Upper lobe of right lung (tissue), 1 donor: Measurements from ENCODE around the gene PPP4C. TPM values are rescaled to one million over a fixed set of nuclear protein-coding genes. Genes with fewer than 3 reads are reported as not detected.
A peak's percentile ranks its signal among the peaks of the same experiment; 100 is the strongest.

Experiments
- ATAC-seq: fragments of 200-7000 bp; cut with Tn5 transposase; one replicate; pipeline ENCODE4 v1.9.1; 2020; ENCODE audit warnings: mild to moderate bottlenecking, moderate library complexity
- DNase-seq: peaks from one replicate; pipeline ENCODE4 v3.0.0-alpha.2; 2020
- H3K27ac ChIP-seq: fragments of 200-600 bp; one replicate; pipeline ENCODE4 v1.8.0; 2022
- H3K27me3 ChIP-seq: fragments of 200-600 bp; one replicate; pipeline ENCODE4 v1.8.0; 2022; ENCODE audit warnings: mild to moderate bottlenecking
- H3K36me3 ChIP-seq: fragments of 200-600 bp; one replicate; pipeline ENCODE4 v1.8.0; 2022
- H3K4me1 ChIP-seq: fragments of 200-600 bp; one replicate; pipeline ENCODE4 v1.8.0; 2022
- H3K4me3 ChIP-seq: fragments of 200-600 bp; one replicate; pipeline ENCODE4 v1.8.0; 2022; ENCODE audit warnings: mild to moderate bottlenecking
- H3K9me3 ChIP-seq: fragments of 200-600 bp; one replicate; pipeline ENCODE4 v1.8.0; 2022
- intact Hi-C: fragments of 100-400 bp; cut with DNase I; formaldehyde crosslinking; loops from one replicate; pipeline ENCODE4 v1.11.0; 2022
- total RNA-seq: library from RNA; stranded (reverse); fragmentation: NEBNext Ultra II Directional; extraction: Animal tissue kit (Norgen Biotek cat#: 25700); gene quantifications from one replicate; pipeline ENCODE4 v1.2.1, GENCODE V29; 2021
- TF ChIP-seq, protein P1 (sequence below): fragments of 200-600 bp; IDR thresholded peaks from one replicate; pipeline ENCODE4 v1.8.0; 2022; ENCODE audit warnings: antibody characterized with exemption
- donor health status: DM: no; HTN: yes; CAD: no; lungs with severe emphysema.

PPP4C gene
- total RNA-seq, 1 donor from 2014 or later = 74.2 TPM

GRCh38 chr16:30086291-30087140 lies 10.7 kb downstream of the PPP4C start:
- no peak overlapping the region for H3K27ac ChIP-seq
- H3K4me1 ChIP-seq = peaks cover 11% of the 10 kb centered on the region
- ATAC-seq (no peak), DNase-seq (no peak)
- no peaks in the 10 kb centered on the region for H3K27me3 ChIP-seq
- peaks cover 40% of the 10 kb centered on the region for H3K36me3 ChIP-seq
- TF ChIP-seq, protein P1, sequence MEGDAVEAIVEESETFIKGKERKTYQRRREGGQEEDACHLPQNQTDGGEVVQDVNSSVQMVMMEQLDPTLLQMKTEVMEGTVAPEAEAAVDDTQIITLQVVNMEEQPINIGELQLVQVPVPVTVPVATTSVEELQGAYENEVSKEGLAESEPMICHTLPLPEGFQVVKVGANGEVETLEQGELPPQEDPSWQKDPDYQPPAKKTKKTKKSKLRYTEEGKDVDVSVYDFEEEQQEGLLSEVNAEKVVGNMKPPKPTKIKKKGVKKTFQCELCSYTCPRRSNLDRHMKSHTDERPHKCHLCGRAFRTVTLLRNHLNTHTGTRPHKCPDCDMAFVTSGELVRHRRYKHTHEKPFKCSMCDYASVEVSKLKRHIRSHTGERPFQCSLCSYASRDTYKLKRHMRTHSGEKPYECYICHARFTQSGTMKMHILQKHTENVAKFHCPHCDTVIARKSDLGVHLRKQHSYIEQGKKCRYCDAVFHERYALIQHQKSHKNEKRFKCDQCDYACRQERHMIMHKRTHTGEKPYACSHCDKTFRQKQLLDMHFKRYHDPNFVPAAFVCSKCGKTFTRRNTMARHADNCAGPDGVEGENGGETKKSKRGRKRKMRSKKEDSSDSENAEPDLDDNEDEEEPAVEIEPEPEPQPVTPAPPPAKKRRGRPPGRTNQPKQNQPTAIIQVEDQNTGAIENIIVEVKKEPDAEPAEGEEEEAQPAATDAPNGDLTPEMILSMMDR = no peak
- H3K9me3 ChIP-seq = no peaks in the 10 kb centered on the region
- intact Hi-C loops = no loop called here
- no peak overlapping the region for H3K4me3 ChIP-seq

GRCh38 chr16:30087181-30087898 lies 11.5 kb downstream of the PPP4C start:
- DNase-seq = no peak

GRCh38 chr16:30088237-30088831 lies 12.5 kb downstream of the PPP4C start:
- DNase-seq = no peak
- Histone ChIP-seq H3K4me3 (no peak overlapping the region), H3K27ac (no peak overlapping the region), H3K27me3 (no peaks in the 10 kb centered on the region), H3K4me1 (peaks cover 25% of the 10 kb centered on the region), H3K9me3 (no peaks in the 10 kb centered on the region), H3K36me3 (peaks cover 28% of the 10 kb centered on the region)
- no peak for ATAC-seq
- TF ChIP-seq, protein P1 = no peak
- intact Hi-C loops = no loop called here

More at GRCh38 chr16:30087181-30087898, 11.5 kb downstream of the PPP4C start:
- Histone ChIP-seq H3K27me3 (no peaks in the 10 kb centered on the region), H3K27ac (no peak overlapping the region), H3K36me3 (peaks cover 33% of the 10 kb centered on the region), H3K4me1 (peaks cover 15% of the 10 kb centered on the region), H3K9me3 (no peaks in the 10 kb centered on the region), H3K4me3 (no peak overlapping the region)
- intact Hi-C loops = no loop called here
- ATAC-seq = peak; percentile 21
- TF ChIP-seq, protein P1 = no peak

DNA sequence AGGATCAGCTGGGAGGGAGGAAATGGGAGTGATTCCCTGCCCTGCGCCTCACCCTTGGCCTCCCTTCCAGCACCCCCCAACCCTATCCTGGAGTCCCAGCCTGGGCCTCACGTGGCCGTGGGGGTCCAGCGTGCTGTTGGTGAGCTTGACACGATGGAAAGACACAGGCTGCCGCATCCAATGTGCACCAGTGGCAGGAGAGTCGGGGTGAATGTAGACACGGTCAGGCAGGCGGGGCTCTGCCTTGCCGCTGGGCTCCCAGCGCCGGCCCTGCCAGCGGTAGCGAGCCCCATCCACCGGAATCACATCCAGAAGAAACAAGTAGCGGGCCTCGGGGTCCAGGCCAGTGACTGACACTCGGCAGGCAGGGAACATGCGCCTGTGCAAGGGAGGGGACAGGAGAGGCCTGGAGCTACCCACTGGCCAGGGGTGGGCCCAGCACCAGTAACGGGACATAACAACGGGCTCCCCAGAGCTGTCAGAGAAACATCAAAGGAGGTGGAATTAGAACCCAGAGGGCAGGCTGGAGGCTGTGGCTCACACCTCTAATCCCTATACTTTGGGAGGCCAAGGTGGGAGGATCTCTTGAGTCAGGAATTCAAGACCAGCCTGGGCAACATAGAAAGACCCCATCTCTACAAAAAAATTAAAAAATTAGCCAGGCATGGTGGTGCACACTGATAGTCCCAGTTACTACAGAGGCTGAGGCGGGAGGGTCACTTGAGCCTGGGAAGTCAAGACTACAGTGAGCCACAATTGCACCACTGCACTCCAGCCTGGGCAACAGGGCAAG lies 13.2 kb downstream of the PPP4C start:
- no peak overlapping the region for H3K27ac ChIP-seq
- intact Hi-C loops = no loop called here
- no peak for DNase-seq
- H3K27me3 ChIP-seq = no peaks in the 10 kb centered on the region
- no peak for ATAC-seq
- peaks cover 32% of the 10 kb centered on the region for H3K4me1 ChIP-seq
- TF ChIP-seq, protein P1 = no peak
- no peaks in the 10 kb centered on the region for H3K9me3 ChIP-seq
- peaks cover 27% of the 10 kb centered on the region for H3K36me3 ChIP-seq
- H3K4me3 ChIP-seq = no peak overlapping the region

- ATAC-seq (no peak), DNase-seq (no peak)
- peaks cover 45% of the 10 kb centered on the region for H3K4me1 ChIP-seq
- H3K27me3 ChIP-seq = no peaks in the 10 kb centered on the region
- TF ChIP-seq, protein P1 = no peak
- intact Hi-C loops = no loop called here
- peak overlapping the region; percentile 62 for H3K4me3 ChIP-seq
- no peaks in the 10 kb centered on the region for H3K9me3 ChIP-seq
- H3K27ac ChIP-seq = peak overlapping the region; percentile 79
- H3K36me3 ChIP-seq = peaks cover 18% of the 10 kb centered on the region
Observed at GRCh38 chr16:30090610-30091331, 15.0 kb downstream of the PPP4C start.
